GM12878 (cell line): ENCODE results near the gene WDR26. TPM values are rescaled to one million over a fixed set of nuclear protein-coding genes. Genes with fewer than 3 reads are reported as not detected.
A peak's percentile ranks its signal among the peaks of the same experiment; 100 is the strongest.

Experiments
- CBX5 ChIP-seq: sonication (generic); IDR thresholded peaks from 2 replicates; pipeline ENCODE4 v1.6.1; 2016; ENCODE audit warnings: low read depth, moderate library complexity, mild to moderate bottlenecking, inconsistent platforms
- CREB1 ChIP-seq: IDR thresholded peaks from 2 replicates; pipeline ENCODE4 v1.6.1; 2012; ENCODE audit warnings: low read depth, mild to moderate bottlenecking, inconsistent platforms
- GABPA ChIP-seq: IDR thresholded peaks from 2 replicates; pipeline ENCODE4 v1.6.1; 2014; ENCODE audit warnings: antibody characterized with exemption, low read depth, mild to moderate bottlenecking, inconsistent platforms
- NR2C2 ChIP-seq: IDR thresholded peaks from 2 replicates; pipeline ENCODE4 v1.6.1; 2011; ENCODE audit warnings: borderline replicate concordance, low read depth; ENCODE audit not compliant: control insufficient read depth, insufficient read length
- TBL1XR1 ChIP-seq: IDR thresholded peaks from 2 replicates; pipeline ENCODE4 v1.6.1; 2012; ENCODE audit warnings: low read depth, low read length, improper control_type of control experiment
- TCF12 ChIP-seq: IDR thresholded peaks from 2 replicates; pipeline ENCODE4 v1.6.1; 2011; ENCODE audit warnings: low read depth, mild to moderate bottlenecking, low read length
- ZNF384 ChIP-seq: IDR thresholded peaks from 2 replicates; pipeline ENCODE4 v1.6.1; 2012; ENCODE audit warnings: low read depth, mild to moderate bottlenecking, low read length, improper control_type of control experiment, borderline replicate concordance
- polyA plus RNA-seq, 11 experiments: library from polyadenylated mRNA; depleted of rRNA in 4 of 11; unstranded in 6 of 11; stranded (reverse) in 5 of 11; fragments of >200 nt; fragmentation: Nextera tagmentation in 4 of 11; fragmentation: Illumina TruSeq in 1 of 11; extraction: Ambion mirVana in 4 of 11; extraction: Trizol in 1 of 11; gene quantifications; 1 replicate in 1 of 11; 2 replicates in 10 of 11; pipeline versions ENCODE4 v1.2.1 to v1.2.3, GENCODE V29; 2011 to 2016; ENCODE audit warnings: inconsistent platforms in 2 of 11, missing spikeins in 2 of 11, low read depth in 1 of 11
- total RNA-seq, 4 experiments: library from RNA; depleted of rRNA in 3 of 4; stranded (reverse); fragments of >200 nt in 3 of 4; fragmentation: Illumina TruSeq in 1 of 4; extraction: Trizol in 1 of 4; gene quantifications; 2 replicates each; pipeline versions ENCODE4 v1.2.1 to v1.2.3, GENCODE V29; 2013 to 2021
- TF ChIP-seq, protein P1 (sequence below): fragments of 450-650 bp; conservative IDR thresholded peaks from 2 replicates; pipeline ENCODE4 v1.6.1; 2017; ENCODE audit warnings: mild to moderate bottlenecking, moderate library complexity
- TF ChIP-seq, protein P2 (sequence below): fragments of 450-650 bp; IDR thresholded peaks from 2 replicates; pipeline ENCODE4 v1.6.1; 2017; ENCODE audit warnings: borderline replicate concordance
- TF ChIP-seq, protein P3 (sequence below): fragments of 450-650 bp; IDR thresholded peaks from 2 replicates; pipeline ENCODE4 v1.6.1; 2016; ENCODE audit warnings: mild to moderate bottlenecking, moderate library complexity, borderline replicate concordance

The WDR26 gene
- total and polyA plus RNA-seq, 10 of the 15 experiments (the other 5 are each of a cell fraction or from before 2014, with no cell fraction given), result 6.6 to 47.0 (median 24.4) TPM

DNA sequence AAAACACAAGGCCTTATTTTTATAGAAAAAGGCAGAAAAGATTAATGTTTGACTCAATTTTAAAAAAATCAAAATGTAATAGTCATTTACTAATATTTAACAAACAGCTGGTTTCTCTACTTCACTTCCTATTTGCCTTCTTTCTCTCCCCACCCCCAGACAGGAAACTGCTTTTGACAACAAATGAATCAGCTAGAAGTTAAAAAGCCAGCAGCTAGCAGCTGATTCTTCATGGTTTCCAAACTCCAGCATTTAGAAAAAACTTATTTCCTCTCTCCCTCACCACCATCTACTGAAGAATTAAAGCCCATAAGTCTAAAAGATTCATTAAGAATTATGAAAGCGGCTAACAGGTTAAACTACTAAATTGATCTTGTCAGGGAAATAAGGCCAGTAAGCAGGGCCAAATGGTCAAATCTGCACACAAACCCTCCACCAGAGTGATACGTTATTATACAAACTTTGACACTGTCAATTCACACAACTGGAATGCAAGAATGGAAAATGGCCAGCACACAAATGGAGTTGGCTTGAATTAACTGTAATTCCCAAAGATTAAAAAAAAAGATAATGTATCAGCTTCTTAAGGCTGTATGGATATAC lies 4.0 kb downstream of the WDR26 start (continued):
- TF ChIP-seq, protein P1, sequence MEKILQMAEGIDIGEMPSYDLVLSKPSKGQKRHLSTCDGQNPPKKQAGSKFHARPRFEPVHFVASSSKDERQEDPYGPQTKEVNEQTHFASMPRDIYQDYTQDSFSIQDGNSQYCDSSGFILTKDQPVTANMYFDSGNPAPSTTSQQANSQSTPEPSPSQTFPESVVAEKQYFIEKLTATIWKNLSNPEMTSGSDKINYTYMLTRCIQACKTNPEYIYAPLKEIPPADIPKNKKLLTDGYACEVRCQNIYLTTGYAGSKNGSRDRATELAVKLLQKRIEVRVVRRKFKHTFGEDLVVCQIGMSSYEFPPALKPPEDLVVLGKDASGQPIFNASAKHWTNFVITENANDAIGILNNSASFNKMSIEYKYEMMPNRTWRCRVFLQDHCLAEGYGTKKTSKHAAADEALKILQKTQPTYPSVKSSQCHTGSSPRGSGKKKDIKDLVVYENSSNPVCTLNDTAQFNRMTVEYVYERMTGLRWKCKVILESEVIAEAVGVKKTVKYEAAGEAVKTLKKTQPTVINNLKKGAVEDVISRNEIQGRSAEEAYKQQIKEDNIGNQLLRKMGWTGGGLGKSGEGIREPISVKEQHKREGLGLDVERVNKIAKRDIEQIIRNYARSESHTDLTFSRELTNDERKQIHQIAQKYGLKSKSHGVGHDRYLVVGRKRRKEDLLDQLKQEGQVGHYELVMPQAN, result peak; percentile 81
- TF ChIP-seq NR2C2 (no peak), ZNF384 (peak; percentile 26; the same call in 1 of the 2 replicates), CREB1 (peak; percentile 41; the same call in 1 of the 2 replicates), TCF12 (0 out of 2 replicates have a peak, but pooled peaks have one; percentile 14), TBL1XR1 (no peak), CBX5 (0 out of 2 replicates have a peak, but pooled peaks have one; percentile 40), GABPA (peak; percentile 74)
- TF ChIP-seq, protein P2, sequence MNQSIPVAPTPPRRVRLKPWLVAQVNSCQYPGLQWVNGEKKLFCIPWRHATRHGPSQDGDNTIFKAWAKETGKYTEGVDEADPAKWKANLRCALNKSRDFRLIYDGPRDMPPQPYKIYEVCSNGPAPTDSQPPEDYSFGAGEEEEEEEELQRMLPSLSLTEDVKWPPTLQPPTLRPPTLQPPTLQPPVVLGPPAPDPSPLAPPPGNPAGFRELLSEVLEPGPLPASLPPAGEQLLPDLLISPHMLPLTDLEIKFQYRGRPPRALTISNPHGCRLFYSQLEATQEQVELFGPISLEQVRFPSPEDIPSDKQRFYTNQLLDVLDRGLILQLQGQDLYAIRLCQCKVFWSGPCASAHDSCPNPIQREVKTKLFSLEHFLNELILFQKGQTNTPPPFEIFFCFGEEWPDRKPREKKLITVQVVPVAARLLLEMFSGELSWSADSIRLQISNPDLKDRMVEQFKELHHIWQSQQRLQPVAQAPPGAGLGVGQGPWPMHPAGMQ, result no peak
- TF ChIP-seq, protein P3, sequence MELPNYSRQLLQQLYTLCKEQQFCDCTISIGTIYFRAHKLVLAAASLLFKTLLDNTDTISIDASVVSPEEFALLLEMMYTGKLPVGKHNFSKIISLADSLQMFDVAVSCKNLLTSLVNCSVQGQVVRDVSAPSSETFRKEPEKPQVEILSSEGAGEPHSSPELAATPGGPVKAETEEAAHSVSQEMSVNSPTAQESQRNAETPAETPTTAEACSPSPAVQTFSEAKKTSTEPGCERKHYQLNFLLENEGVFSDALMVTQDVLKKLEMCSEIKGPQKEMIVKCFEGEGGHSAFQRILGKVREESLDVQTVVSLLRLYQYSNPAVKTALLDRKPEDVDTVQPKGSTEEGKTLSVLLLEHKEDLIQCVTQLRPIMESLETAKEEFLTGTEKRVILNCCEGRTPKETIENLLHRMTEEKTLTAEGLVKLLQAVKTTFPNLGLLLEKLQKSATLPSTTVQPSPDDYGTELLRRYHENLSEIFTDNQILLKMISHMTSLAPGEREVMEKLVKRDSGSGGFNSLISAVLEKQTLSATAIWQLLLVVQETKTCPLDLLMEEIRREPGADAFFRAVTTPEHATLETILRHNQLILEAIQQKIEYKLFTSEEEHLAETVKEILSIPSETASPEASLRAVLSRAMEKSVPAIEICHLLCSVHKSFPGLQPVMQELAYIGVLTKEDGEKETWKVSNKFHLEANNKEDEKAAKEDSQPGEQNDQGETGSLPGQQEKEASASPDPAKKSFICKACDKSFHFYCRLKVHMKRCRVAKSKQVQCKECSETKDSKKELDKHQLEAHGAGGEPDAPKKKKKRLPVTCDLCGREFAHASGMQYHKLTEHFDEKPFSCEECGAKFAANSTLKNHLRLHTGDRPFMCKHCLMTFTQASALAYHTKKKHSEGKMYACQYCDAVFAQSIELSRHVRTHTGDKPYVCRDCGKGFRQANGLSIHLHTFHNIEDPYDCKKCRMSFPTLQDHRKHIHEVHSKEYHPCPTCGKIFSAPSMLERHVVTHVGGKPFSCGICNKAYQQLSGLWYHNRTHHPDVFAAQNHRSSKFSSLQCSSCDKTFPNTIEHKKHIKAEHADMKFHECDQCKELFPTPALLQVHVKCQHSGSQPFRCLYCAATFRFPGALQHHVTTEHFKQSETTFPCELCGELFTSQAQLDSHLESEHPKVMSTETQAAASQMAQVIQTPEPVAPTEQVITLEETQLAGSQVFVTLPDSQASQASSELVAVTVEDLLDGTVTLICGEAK, result peak; percentile 61; the same call in 1 of the 2 replicates
